ENCODE measurements around the gene OAF.
"Not testable (repeated sequence)": the region's sequence is repeated elsewhere in the genome, so short reads cannot be mapped to it uniquely, and the experiment has no call there.

OAF gene

DNA sequence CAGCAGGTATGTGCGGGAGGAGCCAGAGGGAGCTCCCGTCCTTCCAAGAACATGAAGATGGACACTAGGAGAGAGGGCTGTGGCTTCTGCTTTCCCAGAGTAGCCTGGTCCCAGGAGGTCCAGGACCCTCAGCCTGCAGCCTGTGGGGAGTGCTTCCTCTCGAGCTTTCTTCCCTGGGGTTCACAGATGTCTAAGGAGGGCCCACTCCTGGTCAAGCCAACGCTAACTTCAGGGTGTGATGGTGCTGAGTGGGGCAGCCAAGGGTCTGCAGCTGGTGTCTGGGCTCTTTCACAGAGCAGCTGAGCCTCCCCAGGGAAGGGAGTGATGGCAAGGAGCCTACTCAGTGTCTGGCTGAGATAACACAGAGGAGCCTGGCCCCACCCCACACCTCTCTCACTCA, 32.4 kb downstream of the OAF start:
- TF ChIP-seq, protein P1, sequence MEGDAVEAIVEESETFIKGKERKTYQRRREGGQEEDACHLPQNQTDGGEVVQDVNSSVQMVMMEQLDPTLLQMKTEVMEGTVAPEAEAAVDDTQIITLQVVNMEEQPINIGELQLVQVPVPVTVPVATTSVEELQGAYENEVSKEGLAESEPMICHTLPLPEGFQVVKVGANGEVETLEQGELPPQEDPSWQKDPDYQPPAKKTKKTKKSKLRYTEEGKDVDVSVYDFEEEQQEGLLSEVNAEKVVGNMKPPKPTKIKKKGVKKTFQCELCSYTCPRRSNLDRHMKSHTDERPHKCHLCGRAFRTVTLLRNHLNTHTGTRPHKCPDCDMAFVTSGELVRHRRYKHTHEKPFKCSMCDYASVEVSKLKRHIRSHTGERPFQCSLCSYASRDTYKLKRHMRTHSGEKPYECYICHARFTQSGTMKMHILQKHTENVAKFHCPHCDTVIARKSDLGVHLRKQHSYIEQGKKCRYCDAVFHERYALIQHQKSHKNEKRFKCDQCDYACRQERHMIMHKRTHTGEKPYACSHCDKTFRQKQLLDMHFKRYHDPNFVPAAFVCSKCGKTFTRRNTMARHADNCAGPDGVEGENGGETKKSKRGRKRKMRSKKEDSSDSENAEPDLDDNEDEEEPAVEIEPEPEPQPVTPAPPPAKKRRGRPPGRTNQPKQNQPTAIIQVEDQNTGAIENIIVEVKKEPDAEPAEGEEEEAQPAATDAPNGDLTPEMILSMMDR (IDR thresholded peaks at IDR 0.05; ENCODE audit: control extremely low read depth, extremely low read depth, low read depth, missing control alignments) = no peak
- ChIA-PET POLR2A (no interaction called here), CTCF (interaction anchor here (0.8 to 25.8 kb wide), 6 partner anchors 10 to 92 kb away, joined by 3 to 792 read pairs (median 3); no protein-coding TSS in a partner anchor)
- DNase-seq (ENCODE audit: extremely low spot score) = no peak

DNA sequence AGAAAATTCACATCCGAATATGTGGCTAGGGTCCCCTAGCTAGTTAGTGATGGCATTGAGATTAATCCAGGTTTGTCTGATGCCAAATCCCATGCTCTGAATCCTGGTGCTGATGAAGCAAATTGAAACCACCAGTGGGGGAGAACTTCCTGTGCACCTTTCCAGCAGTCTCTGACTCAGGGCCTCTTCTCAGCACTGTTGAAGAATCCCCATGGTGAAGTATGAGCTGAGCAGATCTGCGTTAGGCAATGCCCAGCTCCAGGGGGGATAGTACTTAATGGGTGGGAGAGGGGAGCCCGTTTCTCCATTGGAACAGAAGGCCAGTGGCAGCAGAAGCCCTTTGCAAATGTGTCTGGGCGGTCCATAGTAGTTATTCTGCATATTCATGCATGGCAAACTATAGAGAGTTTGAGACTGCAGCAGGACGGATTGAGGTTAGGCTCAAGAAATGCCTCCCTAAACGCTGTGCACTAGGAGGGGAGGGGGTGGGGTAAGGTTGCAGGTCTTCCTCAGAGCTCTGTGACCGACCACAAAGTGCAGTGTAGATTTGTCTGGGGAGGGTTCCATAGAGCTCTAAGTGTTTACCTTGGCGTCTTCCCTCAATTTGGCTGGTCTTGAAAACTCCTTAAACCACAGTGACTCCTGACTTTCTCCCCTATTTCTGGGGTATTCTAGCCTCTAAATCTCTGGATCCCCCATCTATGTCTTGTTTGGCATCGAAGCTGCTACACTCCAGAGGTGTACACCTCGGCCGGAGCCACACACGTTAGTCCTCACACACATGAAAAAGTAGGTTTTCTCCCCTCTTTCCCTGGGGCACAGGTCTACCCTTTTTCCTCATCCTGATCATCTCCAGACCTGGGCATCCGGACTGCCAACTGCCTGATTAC, 33.9 kb downstream of the OAF start:
- ChIA-PET CTCF (interaction anchor here (1.0 to 25.8 kb wide), 4 partner anchors 12 to 90 kb away, joined by 3 to 792 read pairs (median 74); no protein-coding TSS in a partner anchor), POLR2A (no interaction called here)
- no peak for DNase-seq (ENCODE audit: extremely low spot score)
- TF ChIP-seq, protein P1 (IDR thresholded peaks at IDR 0.05; ENCODE audit: control extremely low read depth, extremely low read depth, low read depth, missing control alignments) = no peak

DNA sequence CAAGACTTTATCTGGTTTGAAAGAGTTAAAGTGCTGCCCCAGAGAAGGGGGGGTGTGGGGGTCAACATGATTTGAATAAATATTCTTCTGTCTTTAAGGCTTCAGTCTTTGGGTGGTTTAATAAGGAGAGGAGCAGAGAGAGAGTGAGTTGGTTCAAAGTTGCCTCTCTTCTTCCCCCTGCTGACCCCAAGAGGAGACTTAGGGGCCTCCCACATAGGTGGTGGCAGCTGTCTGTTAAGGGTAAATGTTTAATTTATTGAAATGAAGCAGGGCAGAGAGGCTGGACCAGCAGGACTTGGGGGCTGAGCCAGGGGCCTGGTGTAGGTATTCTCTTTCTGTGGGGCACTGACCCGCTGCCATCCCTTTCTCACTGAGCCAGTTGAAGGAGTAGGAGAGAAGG, 34.6 kb downstream of the OAF start:
- TF ChIP-seq, protein P1 (IDR thresholded peaks at IDR 0.05; ENCODE audit: control extremely low read depth, extremely low read depth, low read depth, missing control alignments) = no peak
- ChIA-PET CTCF (interaction anchor here (4.4 to 25.8 kb wide), 3 partner anchors 13 to 89 kb away, joined by 14 to 792 read pairs (median 144); no protein-coding TSS in a partner anchor), POLR2A (no interaction called here)
- no peak for DNase-seq (ENCODE audit: extremely low spot score)

DNA sequence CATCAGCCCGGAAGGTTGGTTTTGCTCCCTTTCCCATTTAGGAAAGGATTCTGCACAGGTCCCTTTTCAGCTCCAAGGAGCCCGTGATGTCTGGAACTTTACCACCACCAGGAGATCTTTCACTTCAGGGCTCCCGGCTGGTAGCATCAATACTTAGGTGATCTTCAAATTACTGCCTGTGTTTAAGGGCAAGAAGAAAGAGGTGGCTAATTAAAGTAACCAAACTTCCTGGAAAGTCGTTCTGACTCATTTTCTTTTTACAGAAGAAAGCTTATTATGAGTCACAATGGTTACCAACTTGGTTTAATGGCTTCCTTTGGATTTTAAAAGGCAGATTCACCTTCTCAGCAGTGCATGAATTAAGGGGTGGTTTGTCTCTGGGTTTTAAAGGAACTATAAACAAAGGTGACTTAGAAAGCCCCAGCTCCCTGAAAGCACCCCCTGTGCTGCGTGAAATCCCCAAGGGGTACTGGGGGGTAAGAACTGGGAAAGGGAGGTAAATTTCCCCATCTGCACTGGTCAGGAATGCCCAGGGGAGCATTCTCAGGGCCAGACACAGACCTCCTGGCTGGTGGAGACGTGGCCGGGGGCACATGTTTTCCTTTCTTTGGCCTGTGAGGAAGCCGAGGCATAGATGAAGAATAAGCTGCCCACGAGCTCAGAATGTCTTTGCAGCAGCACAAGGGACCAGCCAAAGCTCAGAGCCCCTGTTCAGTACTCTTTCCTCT, 37.9 kb downstream of the OAF start:
- no peak for DNase-seq (ENCODE audit: extremely low spot score)
- CTCF ChIA-PET = interaction anchor here (1.4 to 25.8 kb wide), 7 partner anchors 9 to 114 kb away, joined by 3 to 792 read pairs (median 10); no protein-coding TSS in a partner anchor
- POLR2A ChIA-PET = no interaction called here
- TF ChIP-seq, protein P1 (IDR thresholded peaks at IDR 0.05; ENCODE audit: control extremely low read depth, extremely low read depth, low read depth, missing control alignments) = no peak

DNA sequence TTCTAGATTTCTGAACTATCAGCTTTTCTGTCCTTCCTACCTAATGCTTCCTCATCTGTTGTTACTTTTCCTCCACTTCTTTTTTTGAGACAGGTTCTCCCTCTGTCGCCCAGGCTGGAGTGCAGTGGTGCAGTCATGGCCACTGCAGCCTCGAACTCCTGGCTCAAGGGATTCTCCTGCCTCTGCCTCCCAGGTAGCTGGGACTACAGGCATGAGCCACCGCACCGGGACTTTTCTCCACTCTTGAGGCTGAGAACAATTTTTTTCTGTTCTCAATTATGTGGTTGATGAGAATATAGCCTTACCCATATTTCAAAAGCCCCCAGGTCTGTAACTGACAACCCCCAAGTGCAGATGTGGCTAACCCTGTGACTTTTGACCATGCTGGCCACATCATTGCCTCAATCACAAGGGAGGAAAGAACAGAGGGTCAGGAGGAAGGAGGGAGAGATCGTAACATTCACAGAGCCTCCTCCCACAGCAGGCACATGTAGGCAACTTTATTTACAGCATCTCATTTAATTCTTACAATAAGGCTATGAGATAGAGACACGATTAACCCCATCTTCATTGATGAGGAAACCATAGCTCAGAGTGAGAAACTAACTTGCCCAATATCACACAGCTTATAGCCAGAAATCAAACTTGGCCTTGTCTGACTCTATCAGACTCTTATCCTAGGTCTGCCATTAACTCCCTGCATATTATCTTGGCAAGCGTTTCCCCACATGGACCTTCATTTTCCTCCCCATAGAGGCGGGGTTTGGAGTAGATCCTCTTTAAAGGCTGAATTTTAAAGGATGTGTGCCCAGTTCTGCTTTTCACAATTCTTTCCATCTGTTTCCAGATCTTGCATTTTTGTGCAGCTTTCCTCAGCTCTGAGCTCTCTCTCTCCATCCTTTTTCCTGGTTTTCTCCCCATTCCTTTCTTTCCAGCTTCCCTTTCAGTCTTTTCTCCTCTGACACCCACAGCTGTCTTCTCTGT, 38.7 kb downstream of the OAF start:
- TF ChIP-seq, protein P1 (IDR thresholded peaks at IDR 0.05; ENCODE audit: control extremely low read depth, extremely low read depth, low read depth, missing control alignments) = no peak
- POLR2A ChIA-PET = no interaction called here
- no peak for DNase-seq (ENCODE audit: extremely low spot score)
- CTCF ChIA-PET = interaction anchor here (1.1 to 25.8 kb wide), 9 partner anchors 8 to 113 kb away, joined by 3 to 792 read pairs (median 8); no protein-coding TSS in a partner anchor

DNA sequence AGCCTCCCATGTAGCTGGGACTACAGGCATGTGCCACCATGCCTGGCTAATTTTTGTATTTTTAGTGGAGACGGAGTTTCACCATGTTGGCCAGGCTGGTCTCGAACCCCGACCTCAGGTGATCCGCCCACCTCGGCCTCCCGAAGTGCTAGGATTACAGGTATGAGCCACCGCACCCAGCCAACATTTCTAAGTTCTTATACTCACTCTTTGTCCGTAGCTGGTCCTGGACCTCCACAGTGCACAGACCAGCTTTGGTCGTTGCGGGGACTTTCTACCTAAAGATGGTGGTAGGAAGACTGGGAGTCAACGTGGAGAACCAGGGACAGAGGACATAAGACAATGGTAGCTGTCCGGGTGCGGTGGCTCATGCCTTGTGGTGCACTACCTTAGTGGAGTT, 42.5 kb downstream of the OAF start:
- CTCF ChIA-PET = interaction anchor here (2.0 to 2.5 kb wide), 2 partner anchors 18 to 49 kb away, joined by 6 to 15 read pairs; no protein-coding TSS in a partner anchor
- DNase-seq (ENCODE audit: extremely low spot score); POLR2A ChIA-PET: not testable (repeated sequence)
